GM23338 (cell line): ENCODE data around the gene SPINT3. TPM values are rescaled to one million over a fixed set of nuclear protein-coding genes. Genes with fewer than 3 reads are reported as not detected.
A peak's percentile ranks its signal among the peaks of the same experiment; 100 is the strongest.

ENCODE experiments used
- ATAC-seq: fragments of 200-7000 bp; cut with Tn5 transposase; 3 replicates; pipeline ENCODE4 v1.9.1; 2020
- DNase-seq: peaks from one replicate; pipeline ENCODE4 v3.0.0-alpha.2; 2015; ENCODE audit warnings: low spot score
- H2AFZ ChIP-seq: fragments of 200-600 bp; sonication (generic); 2 replicates; pipeline ENCODE4 v1.8.0; 2016; ENCODE audit warnings: antibody characterized with exemption, mild to moderate bottlenecking, moderate library complexity
- H3F3A ChIP-seq: fragments of 200-600 bp; sonication (generic); replicated peaks from 2 replicates; pipeline ENCODE4 v1.8.0; 2017; ENCODE audit warnings: antibody characterized with exemption, mixed run types, low read depth
- H3K27ac ChIP-seq: fragments of 200-600 bp; sonication (generic); 2 replicates; pipeline ENCODE4 v1.6.1; 2016; ENCODE audit warnings: low read depth
- H3K27me3 ChIP-seq: fragments of 200-600 bp; sonication (generic); 2 replicates; pipeline ENCODE4 v1.8.0; 2016; ENCODE audit warnings: mild to moderate bottlenecking, mixed run types, moderate library complexity; ENCODE audit not compliant: insufficient read depth
- H3K36me3 ChIP-seq: fragments of 200-600 bp; sonication (generic); 2 replicates; pipeline ENCODE4 v1.8.0; 2016; ENCODE audit warnings: mild to moderate bottlenecking; ENCODE audit not compliant: insufficient read depth
- H3K4me1 ChIP-seq: fragments of 200-600 bp; sonication (generic); 2 replicates; pipeline ENCODE4 v1.8.0; 2016; ENCODE audit warnings: mild to moderate bottlenecking, moderate library complexity; ENCODE audit not compliant: insufficient read depth
- H3K4me2 ChIP-seq: fragments of 200-600 bp; sonication (generic); 2 replicates; pipeline ENCODE4 v1.7.1; 2017; ENCODE audit warnings: mixed run types
- H3K4me3 ChIP-seq: fragments of 200-600 bp; sonication (generic); 2 replicates; pipeline ENCODE4 v1.6.1; 2016; ENCODE audit warnings: mixed run types
- H3K79me2 ChIP-seq: fragments of 200-600 bp; sonication (generic); replicated peaks from 2 replicates; pipeline ENCODE4 v1.8.0; 2017; ENCODE audit warnings: mild to moderate bottlenecking; ENCODE audit not compliant: insufficient read depth
- H3K9me2 ChIP-seq: fragments of 200-600 bp; sonication (generic); 2 replicates; pipeline ENCODE4 v1.8.0; 2017; ENCODE audit not compliant: insufficient read depth
- H4K20me1 ChIP-seq: fragments of 200-600 bp; sonication (generic); replicated peaks from 2 replicates; pipeline ENCODE4 v1.8.0; 2017; ENCODE audit warnings: mild to moderate bottlenecking; ENCODE audit not compliant: insufficient read depth
- H3K27ac Mint-ChIP-seq: 2 replicates; pipeline ENCODE4 v1.8.0; 2020; ENCODE audit warnings: inconsistent platforms, mild to moderate bottlenecking, moderate library complexity, mixed read lengths
- H3K27me3 Mint-ChIP-seq: 3 replicates; pipeline ENCODE4 v1.8.0; 2022; ENCODE audit warnings: low read depth, mild to moderate bottlenecking, moderate library complexity, mixed read lengths, inconsistent platforms; ENCODE audit not compliant: insufficient read depth, poor library complexity
- H3K36me3 Mint-ChIP-seq: 3 replicates; pipeline ENCODE4 v1.8.0; 2021; ENCODE audit warnings: low read depth, mild to moderate bottlenecking, inconsistent platforms, moderate library complexity, mixed read lengths
- H3K4me1 Mint-ChIP-seq: 3 replicates; pipeline ENCODE4 v1.8.0; 2020; ENCODE audit warnings: mild to moderate bottlenecking, inconsistent platforms, mixed read lengths
- H3K4me3 Mint-ChIP-seq: 3 replicates; pipeline ENCODE4 v1.8.0; 2021; ENCODE audit warnings: moderate library complexity, mild to moderate bottlenecking, inconsistent platforms, mixed read lengths
- H3K9me3 Mint-ChIP-seq: 3 replicates; pipeline ENCODE4 v1.8.0; 2020; ENCODE audit warnings: moderate library complexity, mild to moderate bottlenecking, inconsistent platforms, mixed read lengths
- POLR2AphosphoS5 ChIP-seq: IDR thresholded peaks from 2 replicates; pipeline ENCODE4 v1.6.1; 2016; ENCODE audit warnings: antibody characterized with exemption, low read depth
- ZNF114 ChIP-seq: fragments of 250-450 bp; sonication (Bioruptor Pico); IDR thresholded peaks from 2 replicates; pipeline ENCODE4 v1.5.0; 2020; ENCODE audit warnings: mild to moderate bottlenecking, moderate library complexity
- polyA plus RNA-seq: library from polyadenylated mRNA; unstranded; fragments of >200 nt; fragmentation: Nextera tagmentation; extraction: Ambion mirVana; gene quantifications from 2 replicates; pipeline ENCODE4 v1.2.1, GENCODE V29; 2016
- total RNA-seq: library from RNA; depleted of rRNA; stranded (reverse); fragments of >200 nt; shearing (Covaris generic); gene quantifications from 2 replicates; pipeline ENCODE4 v1.2.3, GENCODE V29; 2014
- TF ChIP-seq, protein P1 (sequence below), 2 experiments: fragments of 200-600 bp in 1 of 2; sonication (generic) in 1 of 2; conservative IDR thresholded peaks; 2 replicates each; pipeline versions ENCODE4 v1.5.1 to v1.6.1; 2016 to 2017; ENCODE audit warnings: antibody characterized with exemption in 2 of 2, low read depth in 2 of 2, mild to moderate bottlenecking in 2 of 2, moderate library complexity in 1 of 2

Gene SPINT3
- total and polyA plus RNA-seq, 2 experiments from 2014 or later, result not detected

DNA sequence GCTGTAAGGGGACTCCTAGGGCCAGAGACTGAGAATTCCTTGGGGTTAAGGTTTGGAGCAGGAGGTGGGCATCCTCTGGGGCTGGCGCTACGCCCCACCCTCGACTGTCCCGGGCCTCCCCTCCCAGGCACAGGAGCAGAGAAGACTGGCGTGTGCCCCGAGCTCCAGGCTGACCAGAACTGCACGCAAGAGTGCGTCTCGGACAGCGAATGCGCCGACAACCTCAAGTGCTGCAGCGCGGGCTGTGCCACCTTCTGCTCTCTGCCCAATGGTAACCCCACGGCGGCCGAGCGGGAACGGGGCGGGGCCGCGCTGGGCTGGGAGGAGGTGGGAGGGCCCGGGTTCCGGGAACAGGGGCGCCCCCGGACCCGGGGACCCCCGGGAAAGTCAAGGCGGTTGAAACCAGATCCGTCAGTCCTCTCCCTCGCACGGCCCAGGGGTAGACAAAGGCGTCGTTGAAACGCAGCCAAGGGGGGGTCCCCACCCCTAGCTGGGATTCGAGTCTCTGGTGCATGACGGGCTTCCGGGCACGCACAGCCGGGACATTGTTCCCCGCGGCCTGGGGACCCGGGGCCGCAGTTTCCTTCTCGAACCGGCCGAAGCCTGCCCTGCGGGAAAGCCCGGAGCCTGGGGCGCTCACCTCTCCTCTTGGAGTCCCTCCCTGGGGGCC lies 45.0 kb downstream of the SPINT3 start:
- peak; percentile 68 for DNase-seq
- H3K9me2 ChIP-seq, result no peaks in the 10 kb centered on the region
- H3F3A ChIP-seq, result peaks cover 4% of the 10 kb centered on the region
- H3K4me1 Mint-ChIP-seq, result peaks cover 34% of the 10 kb centered on the region
- H3K36me3 ChIP-seq, result no peaks in the 10 kb centered on the region; the same call in 1 of the 2 replicates
- H3K27me3 Mint-ChIP-seq, result peaks cover 24% of the 10 kb centered on the region
- peaks cover 26% of the 10 kb centered on the region for H3K79me2 ChIP-seq
- H3K27ac ChIP-seq, result peak overlapping the region; percentile 32; the same call in 1 of the 2 replicates
- peak overlapping the region; percentile 80 for H3K4me3 Mint-ChIP-seq
- peaks cover 20% of the 10 kb centered on the region for H3K36me3 Mint-ChIP-seq
- H3K9me3 Mint-ChIP-seq, result peaks cover 2% of the 10 kb centered on the region; the same call in 2 of the 3 replicates
- H2AFZ ChIP-seq, result peak overlapping the region; percentile 77
- peak overlapping the region; percentile 94 for H3K4me2 ChIP-seq
- no peak overlapping the region for H3K27ac Mint-ChIP-seq
- peaks cover 11% of the 10 kb centered on the region; the same call in 1 of the 2 replicates for H3K27me3 ChIP-seq
- peak overlapping the region; percentile 85 for H3K4me3 ChIP-seq
- TF ChIP-seq, protein P1, sequence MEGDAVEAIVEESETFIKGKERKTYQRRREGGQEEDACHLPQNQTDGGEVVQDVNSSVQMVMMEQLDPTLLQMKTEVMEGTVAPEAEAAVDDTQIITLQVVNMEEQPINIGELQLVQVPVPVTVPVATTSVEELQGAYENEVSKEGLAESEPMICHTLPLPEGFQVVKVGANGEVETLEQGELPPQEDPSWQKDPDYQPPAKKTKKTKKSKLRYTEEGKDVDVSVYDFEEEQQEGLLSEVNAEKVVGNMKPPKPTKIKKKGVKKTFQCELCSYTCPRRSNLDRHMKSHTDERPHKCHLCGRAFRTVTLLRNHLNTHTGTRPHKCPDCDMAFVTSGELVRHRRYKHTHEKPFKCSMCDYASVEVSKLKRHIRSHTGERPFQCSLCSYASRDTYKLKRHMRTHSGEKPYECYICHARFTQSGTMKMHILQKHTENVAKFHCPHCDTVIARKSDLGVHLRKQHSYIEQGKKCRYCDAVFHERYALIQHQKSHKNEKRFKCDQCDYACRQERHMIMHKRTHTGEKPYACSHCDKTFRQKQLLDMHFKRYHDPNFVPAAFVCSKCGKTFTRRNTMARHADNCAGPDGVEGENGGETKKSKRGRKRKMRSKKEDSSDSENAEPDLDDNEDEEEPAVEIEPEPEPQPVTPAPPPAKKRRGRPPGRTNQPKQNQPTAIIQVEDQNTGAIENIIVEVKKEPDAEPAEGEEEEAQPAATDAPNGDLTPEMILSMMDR (conservative IDR thresholded peaks at IDR 0.05; ENCODE audit: low read depth in 2 of 2), result no peak
- peak; percentile 84 for TF ChIP-seq POLR2AphosphoS5
- peak; percentile 70 for ATAC-seq
- H3K4me1 ChIP-seq, result peaks cover 28% of the 10 kb centered on the region
- no peaks in the 10 kb centered on the region; the same call in 1 of the 2 replicates for H4K20me1 ChIP-seq

DNA sequence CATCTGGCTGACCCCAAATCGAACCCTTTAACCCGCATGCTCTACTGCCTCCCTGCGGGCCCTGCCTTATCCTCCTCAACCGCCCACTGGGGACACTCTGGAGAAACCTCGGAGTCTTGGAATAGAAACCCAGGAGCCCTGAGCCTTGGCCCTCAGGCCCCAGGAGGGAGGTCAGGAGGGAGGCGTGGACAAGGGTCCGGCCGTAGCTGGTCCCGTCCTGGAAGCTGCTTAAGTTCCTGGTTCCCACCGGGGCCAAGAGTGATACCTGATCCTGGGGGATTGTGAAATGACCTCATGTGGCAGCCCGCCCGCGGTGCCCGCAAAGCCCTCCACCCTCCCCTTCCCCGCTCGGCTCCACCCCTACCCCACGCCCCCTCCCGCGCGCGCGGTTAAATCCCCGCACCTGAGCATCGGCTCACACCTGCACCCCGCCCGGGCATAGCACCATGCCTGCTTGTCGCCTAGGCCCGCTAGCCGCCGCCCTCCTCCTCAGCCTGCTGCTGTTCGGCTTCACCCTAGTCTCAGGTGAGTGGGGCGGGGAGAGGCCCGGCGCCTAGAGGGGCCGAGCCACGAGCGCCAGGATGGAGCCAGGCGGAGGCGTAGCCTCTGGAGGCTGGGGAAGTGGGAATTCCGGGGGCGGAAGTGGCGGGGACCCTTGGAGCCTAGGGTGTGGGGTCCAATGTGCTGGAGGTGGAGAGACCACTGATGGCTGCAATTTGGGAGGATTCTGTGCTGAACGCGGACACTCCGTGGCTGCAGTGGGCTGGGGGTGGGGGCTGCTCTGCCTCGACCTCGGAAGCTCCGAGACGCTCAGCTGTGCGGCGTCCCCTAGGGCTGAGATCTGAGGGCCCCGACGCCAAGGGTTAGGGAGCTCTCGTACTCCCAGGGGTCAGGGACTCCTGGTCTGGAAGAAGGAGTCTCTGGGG lies 45.8 kb downstream of the SPINT3 start, which contains the start of gene WFDC2:
TSS of gene WFDC2 (plus strand) at position 418 of the 926 bp plus-strand sequence. CDS start at position 447, 29 bp downstream.
- peaks cover 19% of the 10 kb centered on the region for H3K79me2 ChIP-seq
- Mint-ChIP-seq H3K27ac (no peak within 1 kb of the TSS), H3K27me3 (peaks cover 24% of the 10 kb centered on the region), H3K36me3 (peaks cover 20% of the 10 kb centered on the region), H3K9me3 (peaks cover 2% of the 10 kb centered on the region; the same call in 2 of the 3 replicates), H3K4me3 (peak within 1 kb of the TSS; percentile 80), H3K4me1 (peaks cover 34% of the 10 kb centered on the region)
- peaks cover 28% of the 10 kb centered on the region for H3K4me1 ChIP-seq
- no peak for TF ChIP-seq ZNF114 (CRISPR knock-in tag)
- TF ChIP-seq, protein P1 (conservative IDR thresholded peaks at IDR 0.05; ENCODE audit: low read depth in 2 of 2), result peak; percentile 30 to 49
- H3K27me3 ChIP-seq, result peaks cover 11% of the 10 kb centered on the region; the same call in 1 of the 2 replicates
- peak within 1 kb of the TSS; percentile 94 for H3K4me2 ChIP-seq
- no peaks in the 10 kb centered on the region; the same call in 1 of the 2 replicates for H3K36me3 ChIP-seq
- peak within 1 kb of the TSS; percentile 32; the same call in 1 of the 2 replicates for H3K27ac ChIP-seq
- ATAC-seq (peak; percentile 67), DNase-seq (peak; percentile 82)
- peaks cover 4% of the 10 kb centered on the region for H3F3A ChIP-seq
- no peaks in the 10 kb centered on the region; the same call in 1 of the 2 replicates for H4K20me1 ChIP-seq
- peak within 1 kb of the TSS; percentile 85 for H3K4me3 ChIP-seq
- H3K9me2 ChIP-seq, result no peaks in the 10 kb centered on the region
- peak within 1 kb of the TSS; percentile 96 for H2AFZ ChIP-seq
